Smooth muscle cell (in vitro differentiated cells): Measurements from ENCODE around the gene FBXL17. TPM values are rescaled to one million over a fixed set of nuclear protein-coding genes. Genes with fewer than 3 reads are reported as not detected.

Source experiments
- DNase-seq: peaks from one replicate; lab custom pipeline; 2025; ENCODE audit not compliant: unreplicated experiment; lab: John Stamatoyannopoulos, UW
- H2AFZ ChIP-seq: fragments of 200-600 bp; sonication (generic); 2 replicates; pipeline ENCODE4 v1.6.0; 2016; ENCODE audit warnings: antibody characterized with exemption, low read depth, mild to moderate bottlenecking
- H3F3A ChIP-seq: fragments of 200-600 bp; sonication (generic); 2 replicates; pipeline ENCODE4 v1.6.0; 2017; ENCODE audit warnings: antibody characterized with exemption, low read depth
- H3K27ac ChIP-seq: fragments of 200-600 bp; sonication (generic); 2 replicates; pipeline ENCODE4 v1.5.1; 2016; ENCODE audit warnings: low read depth, mild to moderate bottlenecking
- H3K27me3 ChIP-seq: fragments of 200-600 bp; sonication (generic); 2 replicates; pipeline ENCODE4 v1.6.1; 2016; ENCODE audit warnings: low read depth, mild to moderate bottlenecking
- H3K36me3 ChIP-seq: fragments of 200-600 bp; sonication (generic); 2 replicates; pipeline ENCODE4 v1.5.1; 2016; ENCODE audit warnings: low read depth
- H3K4me1 ChIP-seq: fragments of 200-600 bp; sonication (generic); 2 replicates; pipeline ENCODE4 v1.5.1; 2016; ENCODE audit warnings: low read depth
- H3K4me2 ChIP-seq: fragments of 200-600 bp; sonication (generic); 2 replicates; pipeline ENCODE4 v1.6.0; 2016; ENCODE audit warnings: mild to moderate bottlenecking
- H3K4me3 ChIP-seq: fragments of 200-600 bp; sonication (generic); 2 replicates; pipeline ENCODE4 v1.5.1; 2016; ENCODE audit warnings: mild to moderate bottlenecking
- H3K79me2 ChIP-seq: fragments of 200-600 bp; sonication (generic); 2 replicates; pipeline ENCODE4 v1.6.0; 2016; ENCODE audit warnings: low read depth, mild to moderate bottlenecking
- H3K9ac ChIP-seq: fragments of 200-600 bp; sonication (generic); 2 replicates; pipeline ENCODE4 v1.6.0; 2016; ENCODE audit warnings: low read depth
- H3K9me3 ChIP-seq: fragments of 200-600 bp; sonication (generic); replicated peaks from 2 replicates; pipeline ENCODE4 v1.5.1; 2016; ENCODE audit warnings: low read depth
- H4K20me1 ChIP-seq: fragments of 200-600 bp; sonication (generic); 2 replicates; pipeline ENCODE4 v1.6.0; 2016; ENCODE audit warnings: low read depth
- whole genome bisulfite sequencing: methylation state at CpG from one replicate; pipeline ENCODE4 v1.1.7; 2016; ENCODE audit warnings: low lambda C conversion rate; 5-methylcytosine and 5-hydroxymethylcytosine counted together
- polyA plus RNA-seq: library from polyadenylated mRNA; unstranded; fragments of >200 nt; fragmentation: Nextera tagmentation; extraction: Ambion mirVana; gene quantifications from 2 replicates; pipeline ENCODE4 v1.2.1, GENCODE V29; 2016
- total RNA-seq: library from RNA; depleted of rRNA; stranded (reverse); fragments of >200 nt; gene quantifications from 2 replicates; pipeline ENCODE4 v1.2.3, GENCODE V29; 2014
- TF ChIP-seq, protein P1 (sequence below): fragments of 200-600 bp; sonication (generic); IDR thresholded peaks from 2 replicates; pipeline ENCODE4 v1.5.1; 2017; ENCODE audit warnings: borderline replicate concordance, mild to moderate bottlenecking, antibody characterized with exemption; ENCODE audit not compliant: insufficient read depth, poor library complexity, severe bottlenecking

FBXL17 gene
- total and polyA plus RNA-seq, 2 experiments from 2014 or later: 5.4 to 16.0 TPM

DNA sequence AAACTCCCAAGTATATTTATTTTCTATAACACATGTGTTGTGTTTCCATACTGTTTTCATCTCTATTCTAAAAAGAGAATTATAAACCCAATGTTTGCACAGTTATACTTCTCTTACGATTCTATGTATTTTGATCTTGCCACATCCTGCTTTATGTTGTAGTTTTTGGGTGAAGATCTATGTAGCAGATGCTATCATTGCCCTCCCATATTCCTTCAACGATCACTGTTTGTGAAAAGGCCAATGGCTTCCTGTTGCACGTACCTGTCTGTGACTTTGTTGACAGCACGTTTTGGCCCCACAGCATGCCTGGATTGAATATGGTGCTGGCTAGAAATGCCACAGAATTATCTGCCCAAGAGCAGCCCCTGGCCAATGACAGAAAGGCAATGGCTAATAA lies 456.7 kb downstream of the FBXL17 start:
- Histone ChIP-seq H3K27ac (no peak overlapping the region), H3K9ac (no peak overlapping the region), H3K4me3 (no peak overlapping the region), H3F3A (no peaks in the 10 kb centered on the region), H3K4me1 (no peaks in the 10 kb centered on the region), H2AFZ (no peak overlapping the region), H3K27me3 (no peaks in the 10 kb centered on the region), H3K79me2 (no peaks in the 10 kb centered on the region), H3K9me3 (no peaks in the 10 kb centered on the region), H3K4me2 (no peak overlapping the region), H4K20me1 (no peaks in the 10 kb centered on the region), H3K36me3 (no peaks in the 10 kb centered on the region)
- no peak for DNase-seq
- 72% methylated on average over 4 of the region's 4 CpGs for WGBS
- TF ChIP-seq, protein P1, sequence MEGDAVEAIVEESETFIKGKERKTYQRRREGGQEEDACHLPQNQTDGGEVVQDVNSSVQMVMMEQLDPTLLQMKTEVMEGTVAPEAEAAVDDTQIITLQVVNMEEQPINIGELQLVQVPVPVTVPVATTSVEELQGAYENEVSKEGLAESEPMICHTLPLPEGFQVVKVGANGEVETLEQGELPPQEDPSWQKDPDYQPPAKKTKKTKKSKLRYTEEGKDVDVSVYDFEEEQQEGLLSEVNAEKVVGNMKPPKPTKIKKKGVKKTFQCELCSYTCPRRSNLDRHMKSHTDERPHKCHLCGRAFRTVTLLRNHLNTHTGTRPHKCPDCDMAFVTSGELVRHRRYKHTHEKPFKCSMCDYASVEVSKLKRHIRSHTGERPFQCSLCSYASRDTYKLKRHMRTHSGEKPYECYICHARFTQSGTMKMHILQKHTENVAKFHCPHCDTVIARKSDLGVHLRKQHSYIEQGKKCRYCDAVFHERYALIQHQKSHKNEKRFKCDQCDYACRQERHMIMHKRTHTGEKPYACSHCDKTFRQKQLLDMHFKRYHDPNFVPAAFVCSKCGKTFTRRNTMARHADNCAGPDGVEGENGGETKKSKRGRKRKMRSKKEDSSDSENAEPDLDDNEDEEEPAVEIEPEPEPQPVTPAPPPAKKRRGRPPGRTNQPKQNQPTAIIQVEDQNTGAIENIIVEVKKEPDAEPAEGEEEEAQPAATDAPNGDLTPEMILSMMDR: no peak

DNA sequence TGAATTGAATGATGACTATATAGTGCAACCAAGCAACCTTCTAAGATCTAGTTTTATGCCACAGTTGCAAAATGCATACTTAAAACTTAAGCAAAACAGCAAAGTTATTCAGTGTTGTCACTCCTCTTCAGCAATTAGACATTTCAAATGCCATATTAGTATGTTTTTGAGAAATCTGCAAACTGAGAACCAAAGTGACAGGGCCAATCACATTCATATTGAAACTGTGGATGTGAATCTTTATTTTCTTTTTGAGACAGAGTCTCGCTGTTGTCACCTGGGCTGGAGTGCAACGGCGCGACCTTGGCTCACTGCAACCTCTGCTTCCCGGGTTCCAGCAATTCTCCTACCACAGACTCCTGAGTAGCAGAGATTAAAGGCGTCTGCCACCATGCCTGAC lies 461.9 kb downstream of the FBXL17 start:
- Histone ChIP-seq H3K9me3 (no peaks in the 10 kb centered on the region), H3K27ac (no peak overlapping the region), H4K20me1 (no peaks in the 10 kb centered on the region), H3F3A (no peaks in the 10 kb centered on the region), H3K9ac (no peak overlapping the region), H3K36me3 (no peaks in the 10 kb centered on the region), H3K4me2 (no peak overlapping the region), H3K4me3 (no peak overlapping the region), H3K27me3 (no peaks in the 10 kb centered on the region), H3K4me1 (no peaks in the 10 kb centered on the region), H3K79me2 (no peaks in the 10 kb centered on the region), H2AFZ (no peak overlapping the region)
- no peak for DNase-seq
- WGBS: 96% methylated on average over 6 of the region's 6 CpGs
- TF ChIP-seq, protein P1: no peak

DNA sequence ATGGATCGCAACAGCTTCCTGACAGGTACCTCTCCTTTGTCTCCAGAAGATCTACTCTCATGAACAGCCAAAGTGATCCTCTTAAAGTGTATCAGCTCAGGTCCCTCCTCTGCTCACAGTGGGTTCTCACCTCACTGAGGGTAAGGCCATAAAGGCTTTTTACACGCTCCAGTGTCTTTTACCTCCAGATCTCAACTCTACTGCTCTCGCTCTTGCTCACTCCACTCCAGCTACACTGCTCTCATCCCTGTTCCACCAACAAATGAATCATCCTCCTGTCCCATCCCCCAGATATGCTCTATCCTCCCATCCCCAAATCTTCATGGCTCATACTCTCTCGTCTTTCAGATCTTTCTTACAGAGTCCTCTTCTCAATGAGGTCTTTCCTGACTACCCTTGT lies 462.5 kb downstream of the FBXL17 start:
- Histone ChIP-seq H4K20me1 (no peaks in the 10 kb centered on the region), H3K9me3 (no peaks in the 10 kb centered on the region), H3K36me3 (no peaks in the 10 kb centered on the region), H3K9ac (no peak overlapping the region), H3K4me3 (no peak overlapping the region), H3K4me2 (no peak overlapping the region), H2AFZ (no peak overlapping the region), H3K4me1 (no peaks in the 10 kb centered on the region), H3K79me2 (no peaks in the 10 kb centered on the region), H3K27ac (no peak overlapping the region), H3K27me3 (no peaks in the 10 kb centered on the region), H3F3A (no peaks in the 10 kb centered on the region)
- 93% methylated on average over 4 of the region's 4 CpGs for WGBS
- TF ChIP-seq, protein P1: no peak
- no peak for DNase-seq

DNA sequence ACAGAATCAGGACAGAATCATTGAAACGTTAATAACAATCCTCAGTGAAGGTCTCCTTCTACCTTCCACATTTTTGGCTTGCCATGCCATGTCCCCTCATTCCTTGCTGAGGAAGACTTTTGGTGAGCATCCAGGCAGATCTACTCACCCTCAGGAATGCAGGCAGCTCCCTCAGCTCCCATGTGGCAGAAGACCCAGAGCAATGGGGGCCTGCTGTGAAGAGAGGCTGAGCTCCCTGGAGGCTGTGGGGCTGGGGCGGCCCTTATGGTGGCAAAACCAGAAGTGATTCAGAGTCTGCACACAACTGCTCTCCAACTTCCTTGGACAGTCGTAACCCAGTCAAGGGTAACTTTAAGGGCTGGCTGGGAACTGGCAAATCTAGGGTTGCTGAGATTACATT lies 463.9 kb downstream of the FBXL17 start:
- TF ChIP-seq, protein P1: no peak
- no peaks in the 10 kb centered on the region for H3K36me3 ChIP-seq
- no peaks in the 10 kb centered on the region for H4K20me1 ChIP-seq
- no peaks in the 10 kb centered on the region for H3K4me1 ChIP-seq
- H3K9ac ChIP-seq: no peak overlapping the region
- no peak overlapping the region for H3K4me2 ChIP-seq
- no peaks in the 10 kb centered on the region for H3F3A ChIP-seq
- no peaks in the 10 kb centered on the region for H3K9me3 ChIP-seq
- H3K27ac ChIP-seq: no peak overlapping the region
- H2AFZ ChIP-seq: no peak overlapping the region
- DNase-seq: no peak
- H3K27me3 ChIP-seq: no peaks in the 10 kb centered on the region
- H3K79me2 ChIP-seq: no peaks in the 10 kb centered on the region
- WGBS: 92% methylated on average over 3 of the region's 3 CpGs
- no peak overlapping the region for H3K4me3 ChIP-seq
